H1 (cell line): ENCODE results near the gene CBL. TPM values are rescaled to one million over a fixed set of nuclear protein-coding genes. Genes with fewer than 3 reads are reported as not detected.

ENCODE experiments used
- EP300 ChIP-seq, 2 experiments: IDR thresholded peaks; 1 replicate in 1 of 2; 2 replicates in 1 of 2; pipeline ENCODE4 v1.6.1; 2011 to 2012; ENCODE audit warnings: low read depth in 2 of 2, low read length in 2 of 2, mild to moderate bottlenecking in 2 of 2, borderline replicate concordance in 1 of 2, inconsistent platforms in 1 of 2, moderate library complexity in 1 of 2
- JUND ChIP-seq: IDR thresholded peaks from 2 replicates; pipeline ENCODE4 v1.6.1; 2011; ENCODE audit warnings: mild to moderate bottlenecking, improper control_type of control experiment, low read length
- POU5F1 ChIP-seq: IDR thresholded peaks from 2 replicates; pipeline ENCODE4 v1.6.1; 2011; ENCODE audit warnings: low read depth, mild to moderate bottlenecking, low read length, moderate library complexity
- SP1 ChIP-seq: IDR thresholded peaks from 2 replicates; pipeline ENCODE4 v1.6.1; 2011; ENCODE audit warnings: low read depth, low read length
- TAF1 ChIP-seq: IDR thresholded peaks from 2 replicates; pipeline ENCODE4 v1.6.1; 2011; ENCODE audit warnings: mild to moderate bottlenecking, low read depth, low read length
- polyA plus RNA-seq, 7 experiments: library from polyadenylated mRNA; depleted of rRNA in 3 of 7; stranded (reverse) in 5 of 7; unstranded in 2 of 7; fragments of >200 nt in 5 of 7; fragments of 200-250 nt in 2 of 7; gene quantifications; 1 replicate in 5 of 7; 2 replicates in 1 of 7; 4 replicates in 1 of 7; pipeline versions ENCODE4 v1.2.1 to v1.2.3, GENCODE V29; 2011 to 2013; ENCODE audit warnings: missing spikeins in 2 of 7, mixed read lengths in 2 of 7
- total RNA-seq: library from RNA; stranded (reverse); fragmentation: NEBNext Ultra II Directional; extraction: Animal tissue kit (Norgen Biotek cat#: 25700); gene quantifications from 2 replicates; pipeline ENCODE4 v1.2.1, GENCODE V29; 2021

CBL gene
- total and polyA plus RNA-seq, 2 of the 8 experiments (the other 6 are each of a cell fraction or from before 2014, with no cell fraction given) = 23.1 to 57.8 TPM

DNA sequence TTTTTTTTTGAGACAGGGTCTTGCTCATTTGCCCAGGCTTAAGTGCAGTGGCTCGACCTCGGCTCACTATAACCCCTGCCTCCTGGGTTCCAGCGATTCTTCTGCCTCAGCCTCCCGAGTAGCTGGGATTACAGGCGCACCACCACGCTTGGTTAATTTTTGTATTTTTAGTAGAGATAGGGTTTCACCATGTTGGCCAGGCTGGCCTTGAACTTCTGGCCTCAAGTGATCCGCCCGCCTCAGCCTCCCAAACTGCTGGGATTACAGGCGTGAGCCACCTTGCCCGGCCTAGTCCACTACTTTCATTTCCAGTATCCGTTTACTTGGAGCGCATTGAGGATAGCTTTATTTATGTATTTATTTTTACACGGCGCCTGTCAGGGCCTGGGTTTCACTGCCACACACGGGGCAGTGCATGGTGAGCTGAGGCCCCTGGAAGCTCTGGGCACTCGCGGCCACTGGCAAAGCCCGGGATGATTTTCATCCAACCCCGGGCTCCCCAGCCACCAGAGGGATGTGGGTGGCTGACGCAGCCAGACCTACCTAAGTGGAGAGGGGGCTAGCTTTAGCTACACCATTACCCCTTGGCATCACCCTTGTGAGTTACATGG is 116.9 kb downstream of the CBL start (continued):
- TF ChIP-seq EP300 (IDR thresholded peaks at IDR 0.05; ENCODE audit: borderline replicate concordance in 1 of 2, low read depth in 2 of 2, low read length in 2 of 2) = no peak
- TF ChIP-seq TAF1 = no peak
- TF ChIP-seq SP1 = no peak
- TF ChIP-seq JUND = no peak
- no peak for TF ChIP-seq POU5F1
